Lung (tissue), 12 donors: ENCODE measurements around the gene VPS11. TPM values are rescaled to one million over a fixed set of nuclear protein-coding genes. Genes with fewer than 3 reads are reported as not detected.

Experiments used
- ATAC-seq: fragments of 200-7000 bp; cut with Tn5 transposase; one replicate; pipeline ENCODE4 v1.9.1; 2020; ENCODE audit warnings: moderate number of reproducible peaks; ENCODE audit not compliant: insufficient read depth, low FRiP score
- DNase-seq, 3 donors: peaks; one replicate each; pipeline ENCODE4 v3.0.0-alpha.2; 2013 to 2017
- H3K27ac ChIP-seq, 2 donors: one replicate each; pipeline ENCODE4 v1.5.1; 2013; ENCODE audit warnings: mild to moderate bottlenecking in 2 of 2, moderate library complexity in 2 of 2, control low read depth in 1 of 2, inconsistent platforms in 1 of 2, low read depth in 1 of 2, low read length in 1 of 2
- H3K27me3 ChIP-seq, 3 donors: one replicate each; pipeline ENCODE4 v1.5.1; 2013; ENCODE audit warnings: low read length in 2 of 3; ENCODE audit not compliant: control insufficient read depth in 3 of 3, insufficient read depth in 3 of 3
- H3K36me3 ChIP-seq, 4 donors: one replicate each; pipeline ENCODE4 v1.5.1; 2013; ENCODE audit warnings: low read length in 4 of 4, mild to moderate bottlenecking in 1 of 4, moderate library complexity in 1 of 4; ENCODE audit not compliant: control insufficient read depth in 4 of 4, insufficient read depth in 4 of 4
- H3K4me1 ChIP-seq, 5 donors: one replicate each; pipeline ENCODE4 v1.5.1; 2013; ENCODE audit warnings: low read length in 5 of 5, mild to moderate bottlenecking in 2 of 5, moderate library complexity in 1 of 5; ENCODE audit not compliant: control insufficient read depth in 5 of 5, insufficient read depth in 5 of 5
- H3K4me3 ChIP-seq: one replicate; pipeline ENCODE4 v1.5.1; 2013; ENCODE audit warnings: mild to moderate bottlenecking, control low read depth, moderate library complexity
- H3K9ac ChIP-seq, 2 donors: one replicate each; pipeline ENCODE4 v1.5.1; 2013; ENCODE audit warnings: low read length in 2 of 2, control low read depth in 1 of 2; ENCODE audit not compliant: insufficient read depth in 1 of 2
- H3K9me3 ChIP-seq, 4 donors: one replicate each; pipeline ENCODE4 v1.5.1; 2013; ENCODE audit warnings: low read length in 3 of 4, mild to moderate bottlenecking in 1 of 4, moderate library complexity in 1 of 4; ENCODE audit not compliant: control insufficient read depth in 4 of 4, insufficient read depth in 3 of 4
- CTCF ChIP-seq: IDR thresholded peaks from 2 replicates; pipeline ENCODE4 v1.5.1; 2012; ENCODE audit warnings: mild to moderate bottlenecking; ENCODE audit errors: control extremely low read depth, extremely low read depth
- WGBS, 2 donors: extraction: QIAGEN DNeasy Blood & Tissue Kit; methylation state at CpG; one replicate each; pipeline ENCODE4 v1.1.7; 2013; 5-methylcytosine and 5-hydroxymethylcytosine counted together
- polyA plus RNA-seq, 2 donors: library from polyadenylated mRNA; stranded (reverse); fragments of 200-250 nt; gene quantifications; one replicate each; pipeline ENCODE4 v1.2.1, GENCODE V29; 2013
- total RNA-seq, 2 donors: library from RNA; depleted of rRNA in 1 of 2; stranded (reverse); fragments of >200 nt in 1 of 2; gene quantifications; one replicate each; pipeline ENCODE4 v1.2.1, GENCODE V29; 2014 to 2021
- donor health status: control.
- donor health status: control.
- donor health status: Bipolar disorder and iron deficiency.
- donor health status: healthy.
- donor health status: DM: yes; HTN: yes; CAD: no.

The VPS11 gene
- total and polyA plus RNA-seq, 4 donors, result 33.8 to 56.1 (median 35.3) TPM

- H3K9ac ChIP-seq, result no peak overlapping the region
- H3K36me3 ChIP-seq, result peaks cover 2 to 40% (median 5%) of the 10 kb centered on the region in 4 donors
- no peaks in the 10 kb centered on the region for H3K27me3 ChIP-seq
- DNase-seq (no peak), ATAC-seq (no peak)
- no peaks in the 10 kb centered on the region for H3K9me3 ChIP-seq
- peaks cover 0 to 9% (median 4%) of the 10 kb centered on the region in 5 donors for H3K4me1 ChIP-seq
- 82 to 88% methylated on average over 10 of the region's 10 CpGs for WGBS, 2 donors
- no peak for TF ChIP-seq CTCF
- H3K27ac ChIP-seq, result peak overlapping the region in 1 of 2 donors; percentile 79
- no peak overlapping the region for H3K4me3 ChIP-seq
These were observed 48.6 kb downstream of the VPS11 start for GRCh38 chr11:119116235-119116594.

GRCh38 chr11:119116601-119117000, 49.0 kb downstream of the VPS11 start:
- H3K4me3 ChIP-seq, result no peak overlapping the region

GRCh38 chr11:119117004-119117706, 49.5 kb downstream of the VPS11 start:
- H3K4me1 ChIP-seq, result peaks cover 1 to 11% (median 6%) of the 10 kb centered on the region in 5 donors
- H3K27ac ChIP-seq, result no peak overlapping the region
- no peak for DNase-seq
- H3K4me3 ChIP-seq, result no peak overlapping the region
- peaks cover 2 to 31% (median 4%) of the 10 kb centered on the region in 4 donors for H3K36me3 ChIP-seq
- no peak for TF ChIP-seq CTCF
- H3K9me3 ChIP-seq, result no peaks in the 10 kb centered on the region
- no peak for ATAC-seq
- WGBS, 2 donors, result 94 to 97% methylated on average over 3 of the region's 3 CpGs
- H3K9ac ChIP-seq, result no peak overlapping the region
- no peaks in the 10 kb centered on the region for H3K27me3 ChIP-seq

More at GRCh38 chr11:119116601-119117000, 49.0 kb downstream of the VPS11 start:
- no peak for DNase-seq
- Histone ChIP-seq H3K36me3 (peaks cover 2 to 36% (median 5%) of the 10 kb centered on the region in 4 donors), H3K4me1 (peaks cover 0 to 9% (median 4%) of the 10 kb centered on the region in 5 donors), H3K9me3 (no peaks in the 10 kb centered on the region), H3K27ac (peak overlapping the region in 1 of 2 donors; percentile 79), H3K9ac (no peak overlapping the region), H3K27me3 (no peaks in the 10 kb centered on the region)
- TF ChIP-seq CTCF, result no peak
- no peak for ATAC-seq
- 82 to 86% methylated on average over 5 of the region's 5 CpGs for WGBS, 2 donors
